Activated CD4-positive, alpha-beta T cell treated with anti-CD3 and anti-CD28 coated beads, Interleukin-2, amount 10 ng/mL, durations not matched to agents 7 days and 5 days (primary cell): ENCODE results near the gene HS3ST6. TPM values are rescaled to one million over a fixed set of nuclear protein-coding genes. Genes with fewer than 3 reads are reported as not detected.

ENCODE experiments used
- CTCF ChIA-PET: fragments of 350-600 bp; sonication (Branson Sonifier 250); formaldehyde crosslinking; loops from one replicate; lab custom pipeline; 2021; ENCODE audit warnings: antibody characterized with exemption; lab: Charles Lee
- POLR2A ChIA-PET: fragments of 350-600 bp; sonication (Branson Sonifier 250); formaldehyde crosslinking; loops from one replicate; lab custom pipeline; 2021; ENCODE audit warnings: antibody characterized with exemption; lab: Charles Lee
- DNase-seq: peaks from one replicate; pipeline ENCODE4 v3.0.0-alpha.2; 2020
- H3K27ac Mint-ChIP-seq: one replicate; pipeline ENCODE4 v1.8.0; 2021; ENCODE audit warnings: mild to moderate bottlenecking, moderate library complexity, mixed read lengths
- H3K27me3 Mint-ChIP-seq: one replicate; pipeline ENCODE4 v1.8.0; 2021; ENCODE audit warnings: mixed read lengths
- H3K36me3 Mint-ChIP-seq: one replicate; pipeline ENCODE4 v1.8.0; 2021; ENCODE audit warnings: low read depth, mixed read lengths
- H3K4me1 Mint-ChIP-seq: one replicate; pipeline ENCODE4 v1.8.0; 2021; ENCODE audit warnings: mixed read lengths
- H3K4me3 Mint-ChIP-seq: one replicate; pipeline ENCODE4 v1.8.0; 2021; ENCODE audit warnings: mild to moderate bottlenecking, moderate library complexity, mixed read lengths
- H3K9me3 Mint-ChIP-seq: one replicate; pipeline ENCODE4 v1.8.0; 2021; ENCODE audit warnings: mixed read lengths
- total RNA-seq, 2 experiments: library from RNA; stranded (reverse); gene quantifications; one replicate each; pipeline ENCODE4 v1.2.3, GENCODE V29; 2021

Gene HS3ST6
- total RNA-seq, 2 experiments from 2014 or later, result not detected

DNA sequence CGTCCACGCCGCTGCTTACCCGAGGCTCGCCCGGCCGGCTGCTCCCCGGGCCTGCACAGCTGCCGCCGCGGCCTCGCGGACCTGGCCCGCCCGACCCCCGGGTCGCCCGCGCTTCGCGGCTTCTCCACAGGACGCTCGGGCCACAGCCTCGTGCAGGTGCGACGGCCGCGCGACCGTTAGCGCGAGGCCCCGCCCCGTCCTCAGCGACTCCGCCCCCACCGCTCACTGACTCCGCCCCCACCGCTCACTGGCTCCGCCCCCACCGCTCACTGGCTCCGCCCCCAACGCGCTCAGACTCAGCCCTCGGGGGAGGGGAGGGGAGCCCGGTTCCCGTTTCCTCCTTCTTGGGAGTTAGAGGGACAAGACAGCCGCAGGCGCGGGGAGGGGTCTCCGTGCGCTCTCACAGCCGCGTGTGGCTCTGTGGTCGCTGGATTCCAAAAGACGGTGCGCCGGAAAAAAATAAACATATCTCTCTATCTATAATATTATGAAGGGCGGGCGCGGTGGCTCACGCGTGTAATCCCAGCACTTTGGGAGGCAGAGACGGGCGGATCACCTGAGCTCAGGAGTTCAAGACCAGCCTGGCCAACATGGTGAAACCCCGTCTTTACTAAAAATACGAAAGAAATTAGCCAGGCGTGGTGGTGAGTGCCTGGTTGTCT lies 46.1 kb downstream of the HS3ST6 start, which contains the start of gene MEIOB:
MEIOB (minus strand) TSS at position 191 of the 662 bp plus-strand sequence. CDS start 3,989 bp downstream, outside the sequence.
- Mint-ChIP-seq H3K4me3 (peak within 1 kb of the TSS; percentile 43), H3K9me3 (no peaks in the 10 kb centered on the region), H3K27ac (no peak within 1 kb of the TSS), H3K4me1 (peaks cover 5% of the 10 kb centered on the region), H3K27me3 (peaks cover 26% of the 10 kb centered on the region), H3K36me3 (no peaks in the 10 kb centered on the region)
- ChIA-PET POLR2A (no interaction called here), CTCF (no interaction called here)
- peak; percentile 38 for DNase-seq

DNA sequence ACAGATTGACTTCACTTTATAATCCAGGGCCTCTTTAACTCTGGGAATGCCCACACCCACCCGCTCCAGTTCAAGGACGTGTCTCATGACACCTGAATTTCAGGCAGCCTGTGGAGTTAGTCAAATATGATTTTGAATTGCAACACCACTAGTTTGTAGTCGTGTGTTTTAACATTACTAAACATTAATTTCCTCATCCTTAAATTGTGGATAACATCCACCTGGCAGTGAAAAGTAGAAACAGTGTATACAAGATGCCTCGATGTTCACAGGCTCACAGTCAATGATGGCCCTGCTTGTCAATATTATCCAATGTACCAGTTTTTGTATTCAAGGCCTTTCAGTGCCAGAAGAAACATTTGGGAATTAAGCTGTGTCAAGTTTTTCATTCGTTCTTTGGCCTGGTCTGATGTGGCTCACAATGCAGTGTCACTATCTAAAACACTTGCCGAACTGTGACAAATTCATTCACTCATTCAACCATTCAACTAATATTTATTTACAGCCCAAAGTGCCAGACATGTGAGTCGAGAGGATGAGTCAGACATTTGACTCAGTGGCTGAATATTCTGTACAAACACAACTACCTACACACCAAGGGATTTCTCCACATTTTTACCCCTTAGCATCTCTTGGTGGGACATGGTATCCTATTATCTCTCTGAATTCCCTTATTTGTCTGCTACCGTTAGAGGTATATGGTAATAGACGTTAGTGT lies 47.7 kb downstream of the HS3ST6 start:
- Mint-ChIP-seq H3K36me3 (no peaks in the 10 kb centered on the region), H3K27me3 (peaks cover 29% of the 10 kb centered on the region), H3K4me1 (peaks cover 5% of the 10 kb centered on the region), H3K4me3 (no peak overlapping the region), H3K27ac (no peak overlapping the region), H3K9me3 (no peaks in the 10 kb centered on the region)
- DNase-seq, result no peak
- POLR2A ChIA-PET, result no interaction called here
- CTCF ChIA-PET, result interaction anchor here (0.8 to 1.0 kb wide), 2 partner anchors 11 to 53 kb away, joined by 3 to 4 read pairs; no protein-coding TSS in a partner anchor

DNA sequence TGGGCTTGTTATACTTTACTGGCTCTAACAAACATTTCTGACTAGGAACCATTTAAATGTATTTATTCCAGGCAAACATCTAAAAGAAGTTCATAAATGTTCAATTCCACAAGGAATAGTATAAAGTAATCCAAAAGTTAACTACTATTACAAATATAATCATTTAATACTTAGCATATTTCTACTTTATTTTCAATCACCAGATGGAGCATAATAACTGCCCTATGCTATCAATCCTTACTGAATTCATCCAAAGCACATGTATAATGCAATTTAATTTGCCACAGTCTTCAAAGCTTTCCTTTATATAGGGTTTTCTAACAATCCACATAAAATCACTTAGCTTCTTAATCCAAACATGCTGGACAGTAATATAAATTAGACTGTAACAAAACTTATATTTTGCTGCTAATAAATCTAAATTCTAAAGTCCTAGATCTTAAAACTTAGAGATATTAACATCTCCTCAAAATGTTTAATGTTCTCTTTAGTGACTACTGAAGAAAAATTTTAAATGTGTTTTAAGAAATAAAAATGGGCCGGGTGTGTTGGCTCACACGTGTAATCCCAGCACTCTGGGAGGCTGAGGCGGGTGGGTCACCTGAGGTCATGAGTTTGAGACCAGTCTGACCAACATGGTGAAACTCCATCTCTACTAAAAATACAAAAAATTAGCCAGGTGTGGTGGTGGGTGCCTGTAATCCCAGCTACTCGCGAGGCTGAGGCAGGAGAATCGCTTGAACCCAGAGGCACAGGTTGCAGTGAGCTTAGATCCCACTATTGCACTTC lies 52.1 kb downstream of the HS3ST6 start:
- CTCF ChIA-PET, result interaction anchor here (1.3 kb wide), 1 partner anchor 39 kb away, joined by 3 read pairs; the partner anchor contains the start of genes FAHD1 and HAGH
- POLR2A ChIA-PET, result interaction anchor here (0.6 kb wide), 1 partner anchor 46 kb away, joined by 3 read pairs; no protein-coding TSS in a partner anchor

DNA sequence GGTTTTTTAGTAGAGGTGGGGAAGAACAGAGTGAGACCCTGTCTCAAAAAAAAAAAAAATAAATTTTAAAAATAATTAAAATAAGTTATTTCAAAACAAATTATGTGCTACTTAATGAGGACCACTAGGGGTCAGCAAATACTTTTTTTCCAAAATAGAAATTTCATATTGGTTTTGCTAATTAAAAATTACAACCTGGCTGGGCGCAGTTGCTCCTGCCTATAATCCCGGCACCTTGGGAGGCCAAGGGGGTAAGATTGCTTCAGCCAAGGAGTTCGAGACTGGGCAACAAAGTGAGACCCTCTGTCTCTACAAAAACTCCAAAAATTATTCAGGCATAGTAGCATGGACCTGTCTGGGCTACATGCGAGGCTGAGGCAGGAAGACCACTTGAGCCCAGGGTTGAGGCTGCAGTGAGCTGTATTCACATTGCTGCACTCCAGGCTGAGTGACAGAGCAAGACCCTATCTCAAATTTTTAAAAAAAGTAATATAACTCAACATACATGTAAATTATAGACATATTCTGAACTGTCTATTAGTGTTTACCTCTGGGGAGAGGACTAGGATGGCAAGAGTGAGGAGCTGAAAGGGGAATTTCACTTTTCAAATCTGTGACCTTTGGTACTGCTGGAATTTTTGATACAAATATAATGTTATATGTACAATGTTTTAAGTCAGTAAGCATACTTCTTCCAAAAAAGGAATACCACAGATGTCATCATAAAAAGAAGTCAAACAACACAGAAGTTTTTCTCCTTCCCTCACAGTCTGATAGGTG lies 54.3 kb downstream of the HS3ST6 start:
- Mint-ChIP-seq H3K36me3 (no peaks in the 10 kb centered on the region), H3K4me1 (no peaks in the 10 kb centered on the region), H3K27ac (no peak overlapping the region), H3K9me3 (no peaks in the 10 kb centered on the region), H3K27me3 (peaks cover 26% of the 10 kb centered on the region), H3K4me3 (no peak overlapping the region)
- POLR2A ChIA-PET, result no interaction called here
- no peak for DNase-seq
- CTCF ChIA-PET, result interaction anchor here (1.2 kb wide), 1 partner anchor 12 kb away, joined by 3 read pairs; no protein-coding TSS in a partner anchor

More for the DNA sequence above, 52.1 kb downstream of the HS3ST6 start:
- Mint-ChIP-seq H3K27me3 (peaks cover 19% of the 10 kb centered on the region), H3K36me3 (no peaks in the 10 kb centered on the region), H3K4me1 (no peaks in the 10 kb centered on the region), H3K4me3 (no peak overlapping the region), H3K9me3 (no peaks in the 10 kb centered on the region), H3K27ac (no peak overlapping the region)
- no peak for DNase-seq

DNA sequence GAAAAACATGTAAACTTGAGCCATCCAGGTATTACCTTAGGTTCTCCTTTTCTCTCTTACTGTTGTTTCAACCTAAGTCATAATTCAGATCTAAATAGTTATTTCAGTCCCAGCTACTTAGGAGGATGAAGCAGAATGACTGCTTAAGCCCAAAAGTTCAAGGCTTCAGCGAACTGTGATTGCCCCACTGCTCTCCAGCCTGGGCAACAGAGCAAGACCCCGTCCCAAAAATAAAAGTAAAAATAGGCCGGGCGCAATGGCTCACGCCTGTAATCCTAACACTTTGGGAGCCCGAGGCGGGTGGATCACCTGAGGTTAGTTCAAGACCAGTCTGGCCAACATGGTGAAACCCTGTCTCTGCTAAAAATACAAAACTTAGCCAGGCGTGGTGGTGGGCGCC lies 55.8 kb downstream of the HS3ST6 start:
- POLR2A ChIA-PET, result no interaction called here
- Mint-ChIP-seq H3K4me1 (no peaks in the 10 kb centered on the region), H3K27me3 (peaks cover 38% of the 10 kb centered on the region), H3K4me3 (no peak overlapping the region), H3K27ac (no peak overlapping the region), H3K9me3 (no peaks in the 10 kb centered on the region), H3K36me3 (no peaks in the 10 kb centered on the region)
- DNase-seq, result no peak
- CTCF ChIA-PET, result interaction anchor here (0.6 kb wide), 1 partner anchor 27 kb away, joined by 4 read pairs; no protein-coding TSS in a partner anchor

DNA sequence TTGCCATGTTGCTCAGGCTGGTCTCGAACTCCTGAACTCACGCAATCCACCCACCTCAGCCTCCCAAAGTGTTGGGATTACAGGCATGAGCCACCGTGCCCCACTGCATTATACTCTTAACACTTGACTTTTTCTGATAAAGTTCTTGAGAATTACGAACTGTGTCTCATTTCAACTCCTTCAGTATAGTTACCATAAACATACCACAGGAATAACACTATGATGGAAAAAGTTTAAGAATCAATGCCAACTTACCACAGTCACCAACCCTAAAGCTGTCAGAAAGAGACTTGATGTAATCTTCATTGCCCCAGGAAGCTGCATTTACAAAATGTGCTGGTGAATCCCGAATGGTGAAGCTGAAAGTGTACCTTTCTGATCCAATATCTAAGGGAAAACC lies 56.5 kb downstream of the HS3ST6 start:
- H3K4me1 Mint-ChIP-seq, result no peaks in the 10 kb centered on the region
- no peaks in the 10 kb centered on the region for H3K9me3 Mint-ChIP-seq
- no peak for DNase-seq
- peaks cover 41% of the 10 kb centered on the region for H3K27me3 Mint-ChIP-seq
- ChIA-PET CTCF (interaction anchor here (1.1 kb wide), 1 partner anchor 16 kb away, joined by 5 read pairs; no protein-coding TSS in a partner anchor), POLR2A (no interaction called here)
- no peak overlapping the region for H3K4me3 Mint-ChIP-seq
- H3K36me3 Mint-ChIP-seq, result no peaks in the 10 kb centered on the region
- H3K27ac Mint-ChIP-seq, result no peak overlapping the region

Other genes with a start within 250 kb of the HS3ST6 start
- 10 to 100 TPM; 56.5 to 65.2 TPM for gene JPT2, start 240.1 kb downstream of the HS3ST6 start, total RNA-seq
- gene MAPK8IP3, start 212.2 kb downstream of the HS3ST6 start, total RNA-seq, result 100 to 1,000 TPM; 101 to 108 TPM
- 10 to 100 TPM; 31.3 to 47.4 TPM for gene NME3, start 146.9 kb downstream of the HS3ST6 start, total RNA-seq
- gene EME2, start 145.6 kb downstream of the HS3ST6 start, total RNA-seq, result 10 to 100 TPM; 28.7 to 33.4 TPM
- 100 to 1,000 TPM in 1 of 2 experiments, 10 to 100 TPM in 1; 93.6 to 105 TPM for gene MRPS34, start 145.3 kb downstream of the HS3ST6 start, total RNA-seq
- gene SPSB3, start 135.8 kb downstream of the HS3ST6 start, total RNA-seq, result 10 to 100 TPM; 38.0 to 42.9 TPM
- 10 to 100 TPM; 40.2 to 53.8 TPM for gene NUBP2, start 135.5 kb downstream of the HS3ST6 start, total RNA-seq
- gene IGFALS, start 124.7 kb downstream of the HS3ST6 start, total RNA-seq, result under 1 TPM in 1 of 2 experiments, not detected in 1; 0.15 TPM
- gene HAGH, start 91.6 kb downstream of the HS3ST6 start, total RNA-seq, result 10 to 100 TPM; 34.9 to 45.6 TPM
- 10 to 100 TPM; 11.3 to 12.9 TPM for gene FAHD1, start 91.2 kb downstream of the HS3ST6 start, total RNA-seq
- gene MEIOB, start 46.3 kb downstream of the HS3ST6 start, total RNA-seq, result not detected
- gene MSRB1, start 24.8 kb upstream of the HS3ST6 start, total RNA-seq, result 10 to 100 TPM; 12.8 to 13.6 TPM
- gene RPL3L, start 36.3 kb upstream of the HS3ST6 start, total RNA-seq, result not detected
- gene NDUFB10, start 41.1 kb upstream of the HS3ST6 start, total RNA-seq, result 100 to 1,000 TPM; 103 to 125 TPM
- 1,000 to 10,000 TPM; 2,564 to 2,882 TPM for gene RPS2, start 46.4 kb upstream of the HS3ST6 start, total RNA-seq
- gene RNF151, start 48.4 kb upstream of the HS3ST6 start, total RNA-seq, result not detected
- 10 to 100 TPM; 26.1 to 27.0 TPM for gene TBL3, start 53.6 kb upstream of the HS3ST6 start, total RNA-seq
- under 1 TPM; 0.87 to 0.89 TPM for gene NOXO1, start 63.1 kb upstream of the HS3ST6 start, total RNA-seq
- 10 to 100 TPM; 23.8 to 25.2 TPM for gene GFER, start 65.8 kb upstream of the HS3ST6 start, total RNA-seq
- gene SYNGR3, start 71.6 kb upstream of the HS3ST6 start, total RNA-seq, result 1 to 10 TPM; 1.3 to 1.9 TPM
- 10 to 100 TPM; 56.3 to 56.5 TPM for gene ZNF598, start 91.4 kb upstream of the HS3ST6 start, total RNA-seq
- under 1 TPM; 0.42 to 0.69 TPM for gene NPW, start 101.4 kb upstream of the HS3ST6 start, total RNA-seq
- gene NHERF2, start 108.5 kb upstream of the HS3ST6 start, total RNA-seq, result 1 to 10 TPM; 1.1 to 1.4 TPM
- gene NTHL1, start 129.4 kb upstream of the HS3ST6 start, total RNA-seq, result 10 to 100 TPM; 23.8 to 34.4 TPM
- 100 to 1,000 TPM; 112 to 115 TPM for gene TSC2, start 129.6 kb upstream of the HS3ST6 start, total RNA-seq
- 10 to 100 TPM; 72.9 to 77.2 TPM for gene PKD1, start 217.5 kb upstream of the HS3ST6 start, total RNA-seq
- gene RAB26, start 230.2 kb upstream of the HS3ST6 start, total RNA-seq, result under 1 TPM; 0.20 to 0.42 TPM
- 10 to 100 TPM; 55.6 to 59.7 TPM for gene TRAF7, start 237.4 kb upstream of the HS3ST6 start, total RNA-seq